NCI-H2029 (cell line): ENCODE measurements around the gene EIF4G3.
"Not testable (repeated sequence)": the region's sequence is repeated elsewhere in the genome, so short reads cannot be mapped to it uniquely, and the experiment has no call there.

Experiments used
- DNase-seq: peaks from one replicate; lab custom pipeline; 2025; lab: John Stamatoyannopoulos, UW

Gene EIF4G3

GRCh38 chr1:20936216-20936615 is 240.5 kb downstream of the EIF4G3 start:
- DNase-seq = no peak

GRCh38 chr1:20935717-20936116 is 241.0 kb downstream of the EIF4G3 start:
- no peak for DNase-seq

- DNase-seq = no peak
Measured at GRCh38 chr1:20932437-20932977, 244.2 kb downstream of the EIF4G3 start.

DNA sequence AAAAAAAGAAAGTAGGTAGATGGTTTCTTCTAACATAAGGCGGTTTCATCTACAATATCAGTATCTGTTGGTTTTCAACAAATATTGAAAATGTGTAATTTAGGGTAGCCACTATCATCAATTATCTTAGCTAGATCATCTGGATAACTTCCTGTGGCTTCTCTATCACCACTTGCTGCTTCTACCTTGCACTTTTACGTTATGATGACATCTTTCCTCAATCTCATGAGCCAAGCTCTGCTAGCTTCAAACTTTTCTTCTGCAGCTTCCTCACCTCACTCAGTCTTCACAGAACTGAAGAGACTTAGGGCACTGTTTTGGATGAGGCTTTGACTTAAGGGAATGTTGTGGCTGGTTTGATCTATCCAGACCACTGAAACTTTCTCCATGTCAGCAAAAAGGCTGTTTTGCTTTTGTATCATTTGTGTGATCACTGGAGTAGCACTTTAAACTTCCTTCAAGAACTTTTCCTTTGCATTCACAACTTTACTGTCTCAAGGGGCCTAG is 244.7 kb downstream of the EIF4G3 start:
- no peak for DNase-seq

- no peak for DNase-seq
Measured at GRCh38 chr1:20930427-20930826, 246.3 kb downstream of the EIF4G3 start.

DNA sequence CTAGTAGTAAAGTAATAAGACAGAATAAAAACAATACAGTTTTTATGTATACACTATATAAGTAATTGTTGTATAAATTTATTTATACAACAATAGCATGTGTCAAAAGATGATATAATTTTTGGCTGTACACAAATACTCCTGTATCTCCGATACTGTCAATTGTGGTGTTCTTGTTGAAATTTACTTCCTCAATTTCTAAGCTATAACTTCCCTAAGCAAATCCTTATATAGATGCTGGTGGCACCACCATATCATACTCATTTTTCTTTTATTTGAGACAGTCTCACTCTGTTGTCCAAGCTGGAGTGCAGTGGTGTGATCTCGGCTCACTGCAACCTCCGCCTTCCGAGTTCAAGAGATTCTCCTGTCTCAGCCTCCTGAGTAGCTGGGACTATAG is 248.6 kb downstream of the EIF4G3 start:
- no peak for DNase-seq

DNA sequence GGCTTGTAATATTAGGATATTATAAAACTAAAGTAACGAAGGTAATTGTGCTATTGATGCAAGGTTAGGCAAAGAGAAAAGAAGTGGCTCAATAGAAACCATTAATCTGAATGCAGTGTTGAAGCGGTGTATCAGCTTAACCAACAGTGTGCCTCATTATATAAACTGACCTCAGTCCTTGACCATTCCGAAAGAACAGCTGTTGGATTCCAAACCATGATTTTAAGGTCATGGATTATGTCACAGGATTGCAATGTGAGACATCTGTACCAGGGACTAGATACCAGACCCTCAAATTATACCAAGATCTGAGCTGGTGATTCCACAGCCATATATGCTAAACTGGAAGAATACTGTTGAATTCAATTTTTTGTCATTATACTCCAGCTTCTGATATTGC is 255.4 kb downstream of the EIF4G3 start:
- no peak for DNase-seq

GRCh38 chr1:20913242-20913641 is 263.5 kb downstream of the EIF4G3 start:
- no peak for DNase-seq

DNA sequence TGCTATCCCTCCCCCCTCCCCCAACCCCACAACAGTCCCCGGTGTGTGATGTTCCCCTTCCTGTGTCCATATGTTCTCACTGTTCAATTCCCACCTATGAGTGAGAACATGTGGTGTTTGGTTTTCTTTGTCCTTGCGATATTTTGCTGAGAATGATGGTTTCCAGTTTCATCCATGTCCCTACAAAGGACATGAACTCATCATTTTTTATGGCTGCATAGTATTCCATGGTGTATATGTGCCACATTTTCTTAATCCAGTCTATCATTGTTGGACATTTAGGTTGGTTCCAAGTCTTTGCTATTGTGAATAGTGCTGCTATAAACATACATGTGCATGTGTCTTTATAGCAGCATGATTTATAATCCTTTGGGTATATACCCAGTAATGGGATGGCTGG is 269.2 kb downstream of the EIF4G3 start:
- not testable (repeated sequence) for DNase-seq

- DNase-seq = no peak
Measured at GRCh38 chr1:20903437-20903836, 273.3 kb downstream of the EIF4G3 start.

- DNase-seq = no peak
Measured at GRCh38 chr1:20900056-20900455, 276.6 kb downstream of the EIF4G3 start.

DNA sequence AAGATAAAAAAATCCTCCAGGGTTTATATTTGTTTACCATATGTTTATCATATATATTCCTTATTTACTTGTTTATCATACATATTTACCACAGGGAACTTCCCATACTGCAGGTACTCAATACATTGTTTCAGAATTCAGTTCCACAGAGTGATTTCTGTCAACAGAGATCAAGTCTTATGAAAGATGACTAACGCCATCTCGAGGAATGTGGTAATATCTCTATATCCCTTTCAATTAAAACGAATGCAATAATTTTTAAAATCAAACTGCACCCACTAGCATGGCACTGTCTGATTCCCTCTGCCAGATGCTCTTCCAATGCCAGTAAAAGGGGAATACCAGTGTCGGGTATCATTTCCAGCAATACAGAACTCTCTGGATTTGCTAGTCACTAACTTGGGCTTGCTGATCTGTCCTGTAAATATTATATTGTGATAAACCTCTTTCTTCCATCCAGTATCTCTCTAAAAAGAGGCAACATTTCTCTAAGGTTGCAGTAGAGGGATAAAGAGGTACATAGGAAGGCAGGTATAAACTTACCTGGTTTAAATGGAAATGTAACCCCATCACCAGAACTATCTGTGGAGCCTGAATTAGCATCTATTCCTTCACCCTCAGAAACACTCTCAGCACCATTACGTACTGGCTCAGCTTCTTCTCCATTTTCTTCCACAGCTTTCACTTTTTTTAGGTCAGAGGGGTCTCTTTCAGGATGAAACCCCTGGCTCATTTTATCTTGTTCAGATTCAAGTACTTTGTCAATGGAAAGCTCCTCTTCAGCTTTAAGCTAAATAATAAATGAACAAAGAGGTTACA is 277.3 kb downstream of the EIF4G3 start:
- DNase-seq = no peak

DNA sequence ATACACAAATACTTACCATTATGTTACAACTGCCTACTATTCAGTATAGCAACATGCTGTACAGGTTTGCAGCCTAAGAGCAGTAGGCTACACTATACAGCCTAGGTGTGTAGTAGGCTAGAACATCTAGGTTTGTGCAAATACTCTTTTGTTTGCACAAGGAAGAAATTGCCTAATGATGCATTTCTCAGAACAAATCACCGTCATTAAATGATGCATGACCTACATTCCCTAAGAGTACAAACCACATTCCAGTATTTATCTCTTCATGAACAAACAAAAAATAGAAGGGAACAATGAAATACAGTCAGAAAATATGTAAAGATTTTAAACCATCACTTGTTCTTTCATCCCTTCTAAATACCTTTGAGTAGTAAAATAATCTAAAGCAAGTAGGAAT is 279.9 kb downstream of the EIF4G3 start:
- no peak for DNase-seq

GRCh38 chr1:20893931-20894330 is 282.8 kb downstream of the EIF4G3 start:
- DNase-seq = no peak

GRCh38 chr1:20891091-20891490 is 285.6 kb downstream of the EIF4G3 start:
- no peak for DNase-seq

GRCh38 chr1:20887246-20887645 is 289.5 kb downstream of the EIF4G3 start:
- no peak for DNase-seq

DNA sequence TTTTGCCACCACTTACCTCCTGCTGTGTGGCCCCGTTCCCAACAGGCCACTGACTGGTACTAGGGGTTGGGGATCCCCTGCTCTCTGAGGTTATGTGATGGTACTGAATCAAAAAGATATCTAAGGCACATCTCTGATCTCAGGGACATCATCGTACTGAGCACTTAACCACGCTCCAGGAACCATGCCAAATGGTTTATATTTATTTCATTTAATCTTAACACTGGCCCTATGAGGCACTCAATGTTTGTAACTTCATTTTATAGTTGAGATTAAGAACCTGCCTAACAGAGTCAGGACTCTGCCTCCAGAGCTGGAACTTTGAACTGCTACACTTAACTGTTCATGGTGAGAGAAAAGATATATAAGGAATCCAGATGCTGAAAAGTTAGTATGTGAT is 291.6 kb downstream of the EIF4G3 start:
- no peak for DNase-seq

- no peak for DNase-seq
Measured at GRCh38 chr1:20884513-20884912, 292.2 kb downstream of the EIF4G3 start.

DNA sequence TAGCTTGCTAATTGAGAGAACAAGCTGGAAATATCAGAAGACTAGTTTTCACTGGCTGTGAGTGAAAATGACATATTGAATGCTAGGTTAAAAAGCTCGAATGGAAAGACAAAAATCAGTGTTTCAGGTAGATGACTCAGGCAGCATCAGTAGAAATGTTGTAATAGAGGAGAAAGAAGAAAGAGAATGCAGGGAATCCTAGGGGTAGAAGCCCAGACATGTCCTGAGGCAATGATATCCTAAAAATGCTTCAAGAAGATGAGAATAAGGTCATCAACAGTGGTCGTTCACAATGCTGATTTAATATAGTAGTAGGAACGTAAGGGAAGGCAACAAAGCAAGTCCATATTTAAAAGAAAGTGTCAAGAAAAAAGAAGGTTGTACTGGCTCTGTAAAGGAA is 292.9 kb downstream of the EIF4G3 start:
- no peak for DNase-seq

DNA sequence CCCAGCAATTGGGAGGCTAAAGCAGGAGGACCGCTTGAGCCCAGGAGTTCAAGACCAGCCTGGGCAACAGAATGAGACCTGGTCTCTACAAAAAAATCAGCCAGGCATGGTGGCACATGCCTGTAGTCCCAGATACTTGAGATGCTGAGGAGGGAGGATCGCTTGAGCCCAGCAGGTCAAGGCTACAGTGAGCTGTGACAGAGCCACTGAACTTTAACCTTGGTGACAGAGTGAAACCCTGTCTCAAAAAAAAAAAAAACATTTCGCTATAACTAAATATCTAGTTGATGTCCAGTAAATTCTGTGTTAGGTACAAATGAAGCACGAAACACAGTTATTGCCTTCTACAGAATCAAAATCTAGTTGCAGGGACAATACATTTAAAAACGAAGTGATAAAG is 293.9 kb downstream of the EIF4G3 start:
- no peak for DNase-seq

DNA sequence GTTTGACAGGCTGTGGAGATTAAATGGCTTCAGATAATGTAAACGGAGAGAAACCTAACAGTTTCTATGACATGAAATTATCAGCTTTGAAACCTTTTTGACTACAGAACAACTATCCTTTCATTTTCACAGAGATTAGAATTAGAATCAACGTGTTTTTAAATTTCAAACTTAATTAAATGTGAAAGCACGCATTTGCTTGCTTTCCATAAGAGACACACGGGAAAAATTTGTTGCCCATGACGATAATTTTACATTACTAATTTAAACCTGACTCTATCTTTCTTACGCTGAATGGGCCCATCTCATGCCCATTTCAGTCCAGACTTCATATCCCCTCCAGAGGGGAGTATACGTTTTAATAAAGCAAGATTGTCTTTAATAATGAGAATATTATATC is 297.9 kb downstream of the EIF4G3 start:
- no peak for DNase-seq

DNA sequence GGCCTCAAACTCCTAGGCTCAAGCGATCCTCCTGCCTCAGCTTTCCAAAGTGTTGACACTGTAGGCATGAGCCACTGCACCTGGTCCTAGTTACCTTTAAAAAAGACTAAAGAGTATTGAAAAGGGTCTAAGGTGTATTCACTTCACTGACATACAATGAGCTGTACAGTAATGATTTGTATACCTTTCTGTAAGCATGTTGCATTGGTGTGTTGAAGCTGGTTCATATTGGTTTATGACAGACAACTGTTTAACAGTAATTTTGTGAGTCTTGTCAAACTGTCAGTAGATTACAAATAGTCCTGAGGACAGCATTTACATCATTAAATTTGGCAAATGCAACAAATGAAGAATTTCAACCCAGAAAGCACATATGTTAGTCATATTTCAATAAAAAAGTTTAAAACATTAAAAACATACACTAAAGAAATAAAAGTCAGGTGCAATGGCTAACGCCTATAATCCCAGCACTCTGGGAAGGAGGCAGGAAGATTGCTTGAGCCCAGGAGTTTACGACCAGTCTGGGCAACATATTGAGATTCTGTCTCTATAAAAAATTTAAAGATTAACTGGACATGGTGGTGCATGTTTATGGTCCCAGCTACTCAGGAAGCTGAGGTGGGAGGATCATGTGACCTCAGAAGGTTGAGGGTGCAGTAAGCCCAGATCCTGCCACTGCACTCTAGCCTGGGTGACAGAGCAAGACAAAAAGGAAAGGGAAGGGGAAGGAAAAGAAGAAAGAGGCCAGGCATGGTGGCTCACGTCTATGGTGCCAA is 301.3 kb downstream of the EIF4G3 start:
- no peak for DNase-seq

GRCh38 chr1:20873311-20873710 is 303.4 kb downstream of the EIF4G3 start:
- no peak for DNase-seq
